GM21723 (cell line): Measurements from ENCODE around the gene CHD2.

Experiments
- ATAC-seq: cut with Tn5 transposase; IDR thresholded peaks from one replicate; pipeline ENCODE4 v1.9.1; 2021; ENCODE audit warnings: mild to moderate bottlenecking, moderate library complexity; ENCODE audit not compliant: unreplicated experiment

Gene CHD2

GRCh38 chr15:93005133-93005532, 105.0 kb downstream of the CHD2 start:
- no peak for ATAC-seq

- no peak for ATAC-seq
Measured at GRCh38 chr15:93007994-93008393, 107.9 kb downstream of the CHD2 start.

DNA sequence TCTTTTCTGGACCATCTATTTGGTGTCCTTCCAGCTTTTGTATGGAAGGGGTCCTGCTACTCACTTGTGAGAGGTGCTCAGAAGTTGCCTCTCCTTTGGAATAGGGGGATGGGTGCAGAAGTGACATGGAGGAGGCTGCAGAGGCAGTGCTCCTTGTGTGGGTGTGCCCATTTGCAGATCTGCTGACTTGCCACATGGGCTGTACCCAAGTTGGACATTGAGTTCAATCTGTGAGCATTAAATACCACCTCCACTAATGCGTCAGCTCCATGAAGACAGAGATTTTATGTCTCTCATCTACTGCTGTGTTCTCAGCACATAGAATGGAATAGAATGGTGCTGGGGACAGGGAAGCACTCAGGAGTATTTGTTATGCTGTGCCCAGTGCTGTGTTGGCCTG, 112.7 kb downstream of the CHD2 start:
- ATAC-seq, result no peak

DNA sequence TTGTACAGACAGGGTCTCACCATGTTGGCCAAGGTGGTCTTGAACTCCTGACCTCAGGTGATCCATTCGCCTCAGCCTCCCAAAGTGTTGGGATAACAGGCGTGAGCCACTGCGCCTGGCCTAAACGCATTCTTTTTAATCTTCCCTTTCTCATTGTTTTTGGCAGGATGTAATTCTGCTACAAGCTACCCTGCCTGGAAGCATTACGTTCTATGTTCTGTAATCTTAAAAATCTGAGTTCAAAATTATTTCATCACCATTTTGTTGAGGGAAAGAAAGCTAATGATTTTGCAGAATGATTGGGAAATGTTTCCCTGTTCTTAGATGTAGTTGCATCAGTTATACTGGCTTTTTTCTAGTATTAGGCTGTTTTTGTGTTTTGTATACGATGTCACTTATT, 117.4 kb downstream of the CHD2 start:
- no peak for ATAC-seq

GRCh38 chr15:93018574-93018973, 118.5 kb downstream of the CHD2 start:
- ATAC-seq, result no peak

- no peak for ATAC-seq
Measured at GRCh38 chr15:93019090-93019489, 119.0 kb downstream of the CHD2 start.

DNA sequence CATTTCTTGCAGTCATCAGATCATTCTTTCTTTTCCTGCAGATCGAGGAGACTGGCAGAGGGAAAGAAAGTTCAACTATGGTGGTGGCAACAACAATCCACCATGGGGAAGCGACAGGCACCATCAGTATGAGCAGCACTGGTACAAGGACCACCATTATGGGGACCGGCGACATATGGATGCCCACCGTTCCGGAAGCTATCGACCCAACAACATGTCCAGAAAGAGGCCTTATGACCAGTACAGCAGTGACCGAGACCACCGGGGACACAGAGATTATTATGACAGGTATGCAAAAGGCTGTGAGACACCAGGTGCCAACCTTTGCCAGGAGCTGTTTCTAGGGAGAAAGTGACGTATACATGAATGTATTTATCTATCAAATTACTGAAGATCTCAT, 119.8 kb downstream of the CHD2 start:
- ATAC-seq, result no peak

GRCh38 chr15:93020976-93021772, 121.0 kb downstream of the CHD2 start:
- ATAC-seq, result peak; percentile 89

- no peak for ATAC-seq
Measured at GRCh38 chr15:93024293-93024692, 124.2 kb downstream of the CHD2 start.

- no peak for ATAC-seq
Measured at GRCh38 chr15:93024716-93025624, 124.8 kb downstream of the CHD2 start.

GRCh38 chr15:93025625-93025982, 125.5 kb downstream of the CHD2 start:
- ATAC-seq, result no peak

DNA sequence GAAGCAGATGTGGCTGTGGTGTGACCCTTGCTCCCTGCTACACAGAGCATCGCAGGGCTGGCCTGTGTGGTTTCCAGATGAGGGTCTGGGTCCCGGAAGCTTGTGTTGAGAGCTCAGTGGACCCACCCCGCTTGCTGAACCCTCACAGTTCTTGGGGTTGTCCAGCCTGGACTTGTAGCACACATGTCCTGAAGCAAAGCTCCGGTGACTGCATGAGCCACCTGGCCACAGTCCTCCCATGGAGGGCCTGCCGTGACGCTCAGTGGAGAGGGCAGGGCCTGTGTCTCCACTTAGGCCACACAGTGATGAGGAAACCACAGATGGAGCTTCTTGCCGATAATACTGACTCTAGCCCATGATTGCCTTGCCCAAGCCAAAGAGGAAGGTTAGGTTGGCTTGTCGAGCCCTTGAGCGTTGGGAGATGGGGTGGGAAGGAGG, 126.3 kb downstream of the CHD2 start:
- ATAC-seq, result no peak

GRCh38 chr15:93027413-93027812, 127.3 kb downstream of the CHD2 start:
- no peak for ATAC-seq

DNA sequence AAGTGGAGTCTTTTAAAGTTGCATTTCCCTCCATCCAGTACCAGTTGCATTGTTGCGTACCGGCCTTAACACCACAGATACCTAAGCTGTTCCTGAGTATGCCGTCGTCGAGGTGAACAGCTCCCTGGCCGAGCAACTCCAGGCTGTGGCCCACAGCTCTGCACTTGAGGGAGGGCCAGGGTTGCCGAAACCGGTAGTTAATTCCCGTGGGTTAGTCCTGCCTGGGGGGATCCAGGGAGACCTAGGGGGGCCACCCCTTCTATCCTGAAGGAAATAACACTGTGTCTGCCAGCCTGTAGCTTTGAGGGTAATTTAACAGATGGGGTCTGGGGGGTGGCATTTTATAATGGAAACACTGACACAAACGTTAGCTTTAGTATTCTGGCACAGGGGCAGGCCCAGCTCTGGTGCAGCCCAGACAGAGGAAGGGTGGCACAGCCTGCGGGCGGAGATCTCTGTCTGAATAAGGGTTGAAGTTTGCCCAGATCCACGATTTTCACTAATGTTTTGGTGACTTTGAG, 128.0 kb downstream of the CHD2 start:
- ATAC-seq, result no peak

- no peak for ATAC-seq
Measured at GRCh38 chr15:93028632-93029213, 128.6 kb downstream of the CHD2 start.

DNA sequence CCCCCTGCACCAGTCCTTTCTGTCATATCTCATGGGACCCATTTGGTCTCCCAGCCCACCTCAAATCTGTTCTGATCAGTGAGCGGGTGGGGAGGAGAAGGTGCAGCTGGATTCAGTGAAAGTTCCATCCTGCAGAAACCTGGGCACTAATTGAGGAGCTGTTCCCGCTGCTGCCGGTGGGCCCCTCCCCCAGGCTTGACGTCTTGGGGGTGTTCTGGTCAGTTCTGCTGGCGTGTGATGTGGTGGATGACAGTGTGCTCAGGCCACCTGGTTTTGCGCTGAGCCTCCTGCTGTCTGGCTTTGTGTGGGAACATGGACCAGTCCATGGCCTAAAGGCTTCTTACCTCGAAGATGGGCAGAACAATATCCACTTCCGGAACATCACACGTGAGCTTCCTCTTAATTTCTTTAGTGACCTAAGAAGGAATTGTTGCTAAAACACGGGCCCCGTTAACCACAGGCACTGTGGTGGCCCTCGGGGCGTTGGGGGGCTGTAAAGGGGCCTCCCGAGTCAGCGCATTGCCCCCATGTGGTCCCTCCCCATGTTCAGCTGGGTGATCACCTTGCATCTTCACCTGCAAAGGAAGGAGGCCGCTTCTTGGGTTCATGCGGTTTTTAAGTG, 129.2 kb downstream of the CHD2 start:
- no peak for ATAC-seq

- no peak for ATAC-seq
Measured at GRCh38 chr15:93029836-93030429, 129.8 kb downstream of the CHD2 start.

GRCh38 chr15:93030430-93031102, 130.4 kb downstream of the CHD2 start:
- ATAC-seq, result peak; percentile 83

GRCh38 chr15:93031103-93031464, 131.0 kb downstream of the CHD2 start:
- no peak for ATAC-seq
